ENCODE measurements around the gene PBX2.

PBX2 gene

DNA sequence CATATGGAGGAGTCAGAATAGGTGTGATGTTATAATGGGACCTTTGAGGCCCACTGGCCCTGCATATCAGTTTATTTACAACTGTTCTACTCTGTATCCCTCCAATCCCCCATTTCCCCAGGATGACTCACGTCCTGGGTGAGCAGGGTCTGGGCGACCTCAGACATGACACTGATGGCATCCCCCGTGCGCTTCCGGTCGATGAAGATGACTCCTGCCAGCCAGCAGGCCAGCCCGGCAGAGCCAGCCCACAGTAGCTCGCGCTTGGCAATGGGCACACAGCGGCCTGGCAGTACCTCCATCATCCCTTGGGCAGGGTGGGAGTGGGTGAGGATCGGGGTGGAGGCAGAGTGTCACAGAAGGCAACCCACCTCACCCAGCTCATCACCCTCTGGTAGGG, 19.7 kb downstream of the PBX2 start:
- no peak for DNase-seq

DNA sequence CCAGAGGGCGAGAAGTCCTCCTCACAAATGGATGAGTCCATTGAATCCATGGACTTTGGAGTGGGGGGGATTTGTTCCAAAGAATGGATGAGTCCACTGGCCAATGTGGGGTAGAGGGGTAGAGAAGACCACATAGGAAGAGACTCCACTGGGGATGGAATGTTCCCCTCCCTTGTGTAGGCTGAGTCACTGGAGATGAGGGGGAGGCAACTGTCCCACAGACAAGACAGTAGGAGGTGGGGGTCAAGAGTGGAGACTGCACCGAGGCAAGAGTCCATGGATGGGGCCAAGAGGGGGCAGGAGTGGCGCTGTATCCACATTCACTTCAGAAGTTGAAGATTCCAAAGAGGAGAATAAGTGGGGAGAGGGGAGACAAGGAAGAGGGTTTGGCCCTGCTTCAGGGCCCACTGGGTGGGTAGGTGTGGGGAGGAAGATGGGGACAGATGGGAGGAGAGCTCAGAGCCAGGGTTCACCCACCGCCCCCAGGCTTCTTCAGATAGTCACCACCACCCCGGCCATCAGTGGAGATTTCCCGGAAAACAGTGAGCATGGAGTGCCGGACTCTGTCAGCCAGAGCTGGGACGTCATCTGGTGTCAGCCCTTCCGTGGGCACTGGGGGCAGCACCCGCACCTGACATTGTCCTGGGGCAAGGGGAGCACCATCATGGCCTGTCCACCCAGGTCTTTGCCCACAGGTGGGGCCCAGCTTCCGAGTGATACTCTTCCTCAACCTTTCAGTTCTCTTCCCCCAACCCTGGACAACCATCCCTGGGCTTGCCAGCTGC, 21.0 kb downstream of the PBX2 start:
- DNase-seq, result no peak

DNA sequence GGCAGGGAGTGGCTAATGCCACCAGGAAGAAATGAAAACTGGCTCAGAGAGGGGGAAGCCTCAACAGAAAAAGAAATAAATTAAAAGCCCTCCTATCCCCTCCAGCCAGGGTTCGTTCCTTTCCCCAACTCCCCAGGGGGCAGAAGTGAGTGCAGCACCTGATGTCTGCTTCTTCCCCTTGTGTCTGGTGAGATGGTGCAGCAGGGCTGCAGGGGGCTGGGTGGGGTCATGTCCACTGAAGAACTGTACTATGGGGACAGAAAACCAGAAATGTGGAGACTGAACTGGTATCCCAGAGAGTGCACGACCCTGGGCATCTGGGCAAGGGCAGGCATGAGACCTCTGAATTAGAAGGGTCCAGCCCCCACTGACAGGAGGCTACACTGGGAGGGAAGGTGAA, 21.7 kb downstream of the PBX2 start:
- DNase-seq, result no peak

DNA sequence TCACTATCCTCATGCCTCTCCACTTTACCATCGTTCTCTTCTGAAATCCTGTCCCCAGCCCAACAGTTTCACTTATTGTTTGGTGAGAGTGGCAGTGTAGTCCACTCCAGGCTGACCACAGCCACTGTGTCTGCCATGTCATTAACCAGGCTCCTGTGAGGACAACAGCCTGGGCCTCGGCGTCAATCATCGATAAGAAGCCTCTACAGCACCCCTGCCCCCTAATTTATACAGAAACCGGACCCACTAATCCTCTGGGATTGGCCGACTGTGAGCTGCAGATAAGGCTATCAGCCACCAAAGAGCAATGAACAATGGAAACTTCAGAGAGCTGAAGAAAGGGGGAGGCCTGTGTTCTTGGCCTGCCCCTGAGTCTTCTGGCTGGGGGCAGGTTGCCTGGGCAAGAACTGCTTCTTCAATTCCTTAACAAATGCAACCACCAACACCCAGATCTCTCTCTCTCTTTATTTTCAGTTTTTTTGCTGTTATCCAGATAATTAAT, 22.2 kb downstream of the PBX2 start:
- DNase-seq, result no peak

DNA sequence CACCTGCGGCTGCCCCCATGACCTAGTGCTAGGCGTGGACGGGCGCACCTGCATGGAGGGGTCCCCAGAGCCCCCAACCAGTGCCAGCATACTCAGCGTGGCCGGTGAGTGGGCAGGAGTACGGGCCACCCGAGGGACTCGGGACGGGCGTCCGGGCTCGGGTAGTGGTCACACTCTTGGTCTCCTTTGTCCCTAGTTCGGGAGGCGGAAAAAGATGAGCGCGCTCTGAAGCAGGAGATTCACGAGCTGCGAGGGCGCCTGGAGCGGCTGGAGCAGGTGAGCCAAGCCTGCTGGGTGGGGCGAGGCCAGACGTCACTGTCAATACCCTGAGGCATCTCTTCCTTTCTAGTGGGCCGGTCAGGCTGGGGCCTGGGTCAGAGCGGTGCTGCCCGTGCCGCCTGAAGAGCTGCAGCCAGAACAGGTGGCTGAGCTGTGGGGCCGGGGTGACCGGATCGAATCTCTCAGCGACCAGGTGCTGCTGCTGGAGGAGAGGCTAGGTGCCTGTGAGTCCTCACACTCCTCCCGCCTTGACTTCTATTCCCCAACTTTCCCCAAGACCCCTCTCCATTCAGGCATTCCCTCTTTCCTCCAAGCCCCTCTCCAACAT, 22.7 kb downstream of the PBX2 start:
- no peak for DNase-seq

DNA sequence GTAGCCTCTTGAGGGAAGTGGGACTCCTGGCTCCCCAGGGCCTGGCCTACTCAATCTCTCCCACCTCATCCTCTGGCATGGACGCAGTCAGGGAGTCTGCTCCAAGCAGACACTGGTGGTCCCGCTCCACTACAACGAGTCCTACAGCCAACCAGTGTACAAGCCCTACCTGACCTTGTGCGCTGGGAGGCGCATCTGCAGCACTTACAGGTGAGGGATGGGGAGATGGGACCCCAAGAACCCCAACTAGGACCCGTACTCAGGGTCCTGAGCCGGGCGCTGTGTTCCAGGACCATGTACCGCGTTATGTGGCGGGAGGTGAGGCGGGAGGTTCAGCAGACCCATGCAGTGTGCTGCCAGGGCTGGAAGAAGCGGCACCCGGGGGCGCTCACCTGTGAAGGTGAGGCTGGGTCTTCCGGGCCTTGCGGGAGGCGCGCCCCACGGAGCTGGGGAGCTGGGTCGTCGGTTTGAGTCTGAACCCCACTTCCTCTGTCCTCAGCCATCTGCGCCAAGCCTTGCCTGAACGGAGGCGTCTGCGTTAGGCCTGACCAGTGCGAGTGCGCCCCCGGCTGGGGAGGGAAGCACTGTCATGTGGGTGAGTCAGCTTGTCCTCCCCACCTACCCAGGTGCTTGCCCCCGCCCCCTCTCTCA, 23.5 kb downstream of the PBX2 start:
- peak; percentile 33 for DNase-seq

DNA sequence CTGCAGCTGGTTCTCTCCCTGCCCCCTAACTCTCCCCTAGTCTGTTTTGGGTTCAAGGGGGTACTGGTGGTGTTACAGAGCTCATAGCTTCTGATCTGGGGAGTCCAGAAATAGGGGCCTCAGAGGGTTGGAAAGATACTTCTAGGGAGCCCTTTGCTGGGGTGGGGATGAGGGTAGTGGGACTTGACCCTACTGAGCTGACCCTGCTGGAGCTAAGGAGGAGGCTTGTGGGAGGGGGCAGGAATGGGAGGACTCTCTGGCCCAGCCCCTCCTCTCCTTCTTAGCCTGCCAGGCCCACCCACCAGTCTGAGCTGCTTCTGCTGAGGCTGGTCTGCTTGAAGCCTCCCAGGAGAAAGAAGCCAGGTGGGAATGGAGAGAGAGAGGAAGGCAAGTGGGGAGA, 25.7 kb downstream of the PBX2 start, which contains the start of gene EGFL8:
Gene EGFL8 (plus strand): TSS at position 301 of the 400 bp plus-strand sequence. CDS start 1,571 bp downstream, outside the sequence.
- no peak for DNase-seq

DNA sequence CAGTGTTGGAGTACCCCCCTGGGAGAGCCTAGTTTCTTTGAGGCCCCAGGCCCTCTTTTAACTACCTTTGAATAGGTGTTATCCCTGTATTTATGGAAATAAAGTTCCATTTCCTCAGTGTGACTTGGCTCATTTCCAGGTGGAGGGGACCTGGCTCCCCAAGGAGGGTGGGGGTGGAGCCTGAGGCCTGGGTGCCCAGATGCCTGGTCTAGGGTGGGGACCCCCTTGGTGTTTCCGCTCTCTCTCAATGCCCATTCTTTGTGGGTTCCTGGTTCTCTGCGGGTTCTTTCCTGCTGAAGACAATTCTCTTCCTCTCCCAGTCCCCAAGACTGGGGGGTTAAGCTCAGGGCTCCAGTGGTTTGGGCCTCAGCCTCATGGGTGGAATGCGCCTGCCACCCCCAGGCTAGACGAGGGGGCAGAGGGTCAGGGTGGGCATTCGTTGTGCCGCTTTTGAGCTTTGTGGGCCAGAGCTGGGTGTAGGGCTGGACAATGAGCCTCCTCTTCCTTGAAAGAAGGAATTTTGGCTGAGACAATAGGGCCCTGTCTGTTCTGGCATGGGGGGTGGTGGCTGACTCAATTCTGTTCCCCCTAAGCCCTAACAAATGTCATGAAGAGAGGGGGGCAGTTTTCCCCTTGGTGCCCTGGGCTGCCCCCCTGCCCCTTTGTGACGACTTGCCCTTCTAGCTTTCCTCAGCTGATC, 26.3 kb downstream of the PBX2 start:
- no peak for DNase-seq

DNA sequence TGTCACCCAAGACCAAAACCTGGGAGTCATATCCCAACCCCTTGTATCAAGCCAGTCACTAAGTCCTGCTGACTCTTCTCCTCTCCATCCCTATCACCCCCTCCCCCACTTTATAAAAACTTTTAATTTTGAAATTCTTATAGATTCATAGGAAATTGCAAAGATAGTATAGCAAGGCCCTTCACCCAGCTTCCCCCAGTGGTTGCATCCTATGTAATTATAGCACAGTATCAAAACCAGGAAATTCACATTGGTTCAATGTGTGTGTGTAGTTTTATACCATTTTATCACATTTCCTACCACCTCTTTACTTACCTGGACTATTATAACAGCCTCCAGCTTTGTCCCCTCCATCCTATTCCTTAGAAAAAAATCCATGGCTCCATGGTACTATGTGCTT, 31.9 kb downstream of the PBX2 start:
- no peak for DNase-seq

DNA sequence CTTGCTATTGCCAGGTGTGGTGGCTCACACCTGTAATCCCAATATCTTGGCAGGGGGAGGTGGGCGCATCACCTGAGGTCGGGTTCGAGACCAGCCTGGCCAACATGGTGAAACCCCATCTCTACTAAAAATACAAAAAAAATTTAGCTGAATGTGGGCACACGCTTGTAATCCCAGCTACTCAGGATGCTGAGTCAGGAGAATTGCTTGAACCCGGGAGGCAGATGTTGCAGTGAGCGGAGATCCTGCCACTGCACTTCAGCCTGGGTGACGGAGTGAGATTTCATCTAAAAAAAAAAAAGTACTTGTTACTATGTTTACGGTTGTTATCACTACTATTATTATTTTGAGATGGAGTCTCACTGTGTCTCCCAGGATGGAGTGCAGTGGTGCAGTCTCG, 33.1 kb downstream of the PBX2 start:
- DNase-seq, result no peak

DNA sequence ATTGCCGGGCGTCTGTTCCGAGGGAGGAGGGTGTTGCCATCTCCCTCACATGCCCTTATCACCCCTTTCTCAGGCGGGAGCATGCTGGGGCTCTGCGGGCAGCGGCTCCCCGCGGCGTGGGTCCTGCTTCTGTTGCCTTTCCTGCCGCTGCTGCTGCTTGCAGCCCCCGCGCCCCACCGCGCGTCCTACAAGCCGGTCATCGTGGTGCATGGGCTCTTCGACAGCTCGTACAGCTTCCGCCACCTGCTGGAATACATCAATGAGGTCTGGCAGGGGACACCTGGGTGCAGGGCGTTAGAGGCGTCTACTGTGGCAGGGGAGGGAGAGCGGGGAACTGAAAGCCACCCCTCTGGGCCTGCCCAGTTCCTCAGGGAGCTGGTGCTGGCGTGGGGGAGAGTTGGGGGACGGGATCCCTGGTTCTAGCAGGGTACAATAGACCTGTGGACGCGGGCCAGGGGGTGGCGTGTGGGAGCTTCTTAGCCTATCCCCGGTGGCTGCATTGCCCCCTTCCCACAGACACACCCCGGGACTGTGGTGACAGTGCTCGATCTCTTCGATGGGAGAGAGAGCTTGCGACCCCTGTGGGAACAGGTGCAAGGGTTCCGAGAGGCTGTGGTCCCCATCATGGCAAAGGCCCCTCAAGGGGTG, 35.4 kb downstream of the PBX2 start:
- peak; percentile 68 for DNase-seq

DNA sequence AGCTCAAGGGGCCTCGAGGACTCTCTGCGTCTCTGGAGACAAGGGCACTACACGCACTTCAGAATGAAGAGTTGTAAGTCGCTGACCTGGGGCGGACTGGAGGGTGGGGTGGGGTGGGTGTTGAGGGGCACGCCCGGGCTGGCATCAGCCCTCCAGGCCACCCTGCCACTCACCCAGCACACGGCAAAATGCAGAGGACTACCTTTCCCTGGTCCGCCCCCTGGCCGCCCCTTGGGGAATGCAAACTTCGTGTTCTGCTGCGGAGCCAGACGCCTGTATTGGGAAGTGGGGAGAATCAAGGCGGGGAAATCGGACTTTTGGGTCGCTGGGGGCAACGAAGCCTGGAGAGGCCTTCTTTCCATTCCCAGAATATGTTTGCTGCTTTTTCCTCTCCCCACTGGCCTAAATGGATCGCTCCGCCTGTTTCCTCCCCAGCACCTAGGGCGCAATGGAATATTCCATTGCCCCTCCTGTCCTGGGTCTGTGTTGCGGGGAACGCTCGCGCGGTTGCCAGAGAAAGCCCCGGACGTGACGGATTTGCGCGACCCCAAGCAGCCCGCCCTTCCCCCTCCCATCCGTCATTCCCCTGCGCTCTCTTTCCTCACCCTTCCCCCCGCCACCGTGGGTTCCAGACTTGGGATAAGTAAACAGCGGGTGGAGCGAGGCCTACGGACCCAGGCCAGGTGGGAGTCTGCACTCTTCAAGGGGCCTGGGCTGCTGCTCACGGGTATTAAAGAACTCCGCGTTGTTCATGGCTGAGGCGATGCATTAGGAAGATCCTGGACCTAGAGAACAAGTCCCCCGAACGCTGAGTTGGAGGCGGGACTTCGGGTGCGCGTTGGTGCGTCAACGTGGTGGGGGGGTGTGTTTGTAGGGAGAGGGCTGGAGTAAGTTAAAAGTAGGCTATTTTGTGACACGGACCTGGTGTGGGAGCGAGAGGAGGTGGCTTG, 36.2 kb downstream of the PBX2 start, which contains the start of gene PPT2:
Gene PPT2 (plus strand): TSS at position 578 of the 950 bp plus-strand sequence. CDS start 454 bp downstream, outside the sequence.
- peak; percentile 90 for DNase-seq

DNA sequence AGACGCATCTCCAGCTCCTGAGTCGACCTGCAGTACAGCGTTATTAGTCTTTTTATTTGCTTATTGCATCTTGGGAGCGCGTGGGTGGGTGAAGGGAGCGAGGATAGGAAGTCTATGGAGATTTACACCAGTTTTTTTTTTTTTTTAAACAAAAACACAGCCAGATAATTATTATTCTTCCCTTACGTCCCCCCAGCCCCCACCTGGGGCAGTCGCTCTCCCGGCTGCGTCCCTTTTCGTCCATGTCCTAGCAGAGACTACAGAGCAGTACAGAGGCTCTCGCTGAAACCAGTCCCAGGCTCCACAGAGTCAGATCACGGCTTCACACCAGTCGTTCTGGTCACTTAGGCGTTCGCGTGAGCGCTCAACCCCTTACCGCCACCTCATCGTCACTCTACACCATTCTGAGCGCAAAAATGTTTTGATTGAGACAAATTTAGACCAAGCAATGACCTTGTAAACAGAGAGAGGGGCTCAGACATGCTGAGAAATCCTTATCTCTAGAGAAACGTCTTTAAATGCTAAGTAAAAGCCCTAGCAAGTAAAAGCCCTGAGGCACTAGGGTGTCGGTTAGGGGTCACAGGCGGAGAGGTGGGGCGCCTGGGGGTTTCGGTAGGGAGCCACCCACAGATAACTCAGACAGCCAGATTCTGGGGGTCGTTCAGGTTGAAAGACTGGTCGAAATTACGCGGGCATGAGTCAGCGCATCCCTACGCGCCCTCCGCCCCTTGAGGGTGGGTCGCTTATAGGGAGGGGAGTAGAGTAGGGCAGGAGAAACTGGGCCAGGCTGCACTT, 37.0 kb downstream of the PBX2 start:
- DNase-seq, result no peak

DNA sequence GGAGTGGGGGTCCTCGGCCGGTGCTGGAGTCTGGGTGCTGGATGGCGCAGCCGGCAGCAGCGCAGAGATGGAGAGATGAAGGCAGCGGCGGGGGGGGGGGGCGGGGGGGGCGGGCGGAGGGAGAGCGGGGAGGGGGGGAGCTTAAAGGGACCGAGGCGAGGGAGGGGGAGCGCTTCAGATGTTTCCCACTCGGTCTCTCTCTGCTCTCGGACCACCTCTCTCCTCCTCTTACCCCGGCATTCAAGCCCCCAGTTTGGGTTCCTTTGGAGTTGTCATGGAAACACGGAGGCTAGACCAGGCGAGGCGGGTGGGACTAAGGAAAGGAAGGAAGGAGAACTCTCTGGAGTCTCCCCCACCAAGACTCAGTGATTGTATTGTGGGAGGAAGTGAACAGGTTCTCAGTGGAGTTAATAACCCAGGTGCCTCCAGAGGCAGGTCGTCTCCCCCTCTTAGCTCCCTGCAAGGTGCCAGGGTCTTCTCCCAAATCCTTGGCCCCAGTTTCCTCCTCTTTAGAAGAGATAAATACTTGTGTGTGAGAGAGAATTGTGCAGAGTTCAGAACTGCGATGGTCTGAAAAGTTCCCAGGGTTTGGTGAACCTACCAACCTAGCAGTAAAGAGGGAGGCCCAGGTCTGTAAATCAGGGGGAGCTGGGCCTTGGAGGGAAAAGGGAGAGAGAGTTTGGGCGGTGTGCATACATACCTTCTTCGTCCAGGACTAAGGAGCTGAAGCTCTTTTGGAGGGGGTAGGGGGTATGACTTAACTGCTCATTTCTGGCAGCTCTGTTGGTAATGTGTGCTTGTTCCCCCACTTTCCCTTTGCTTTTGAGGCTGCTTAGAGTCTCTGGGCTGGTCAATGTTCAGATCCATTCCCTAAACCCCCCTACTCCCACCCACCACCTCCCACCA, 37.9 kb downstream of the PBX2 start, which contains the start of gene PRRT1:
Gene PRRT1 (minus strand): TSS at position 77 of the 906 bp plus-strand sequence. CDS start 112 bp downstream, outside the sequence.
- DNase-seq, result no peak

DNA sequence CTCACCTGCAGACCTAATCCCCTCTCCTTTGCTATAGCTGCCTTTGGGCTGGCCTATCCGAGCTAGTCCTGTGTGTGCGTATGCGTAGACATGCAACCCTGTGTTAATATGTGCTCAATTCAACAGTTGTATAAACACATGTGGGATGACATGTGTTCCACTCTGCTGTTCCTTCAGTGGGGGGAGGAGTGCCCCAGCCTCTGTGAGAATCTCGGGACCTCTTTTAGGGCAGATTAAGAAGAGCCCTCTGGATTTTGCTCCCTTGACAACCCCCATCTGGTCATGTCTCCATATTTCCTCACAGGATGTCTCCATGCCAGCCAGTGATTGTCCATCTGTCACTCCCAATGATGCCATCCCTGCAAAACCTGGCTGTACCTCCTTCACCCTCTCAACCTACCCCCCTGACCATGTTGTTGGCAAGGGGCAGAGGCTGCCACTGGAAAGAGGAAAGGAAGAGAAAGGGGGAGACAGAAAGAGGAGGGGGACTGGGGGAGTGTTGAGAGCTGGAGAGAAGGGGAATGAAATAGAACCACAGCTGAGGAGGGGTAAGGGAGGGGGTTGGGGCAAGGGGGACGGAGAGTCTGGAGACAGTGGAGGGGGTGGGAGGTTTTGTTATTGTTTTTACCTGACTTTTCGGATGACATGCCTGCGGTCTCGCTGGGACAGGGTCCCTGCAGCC, 38.7 kb downstream of the PBX2 start:
- DNase-seq, result no peak

DNA sequence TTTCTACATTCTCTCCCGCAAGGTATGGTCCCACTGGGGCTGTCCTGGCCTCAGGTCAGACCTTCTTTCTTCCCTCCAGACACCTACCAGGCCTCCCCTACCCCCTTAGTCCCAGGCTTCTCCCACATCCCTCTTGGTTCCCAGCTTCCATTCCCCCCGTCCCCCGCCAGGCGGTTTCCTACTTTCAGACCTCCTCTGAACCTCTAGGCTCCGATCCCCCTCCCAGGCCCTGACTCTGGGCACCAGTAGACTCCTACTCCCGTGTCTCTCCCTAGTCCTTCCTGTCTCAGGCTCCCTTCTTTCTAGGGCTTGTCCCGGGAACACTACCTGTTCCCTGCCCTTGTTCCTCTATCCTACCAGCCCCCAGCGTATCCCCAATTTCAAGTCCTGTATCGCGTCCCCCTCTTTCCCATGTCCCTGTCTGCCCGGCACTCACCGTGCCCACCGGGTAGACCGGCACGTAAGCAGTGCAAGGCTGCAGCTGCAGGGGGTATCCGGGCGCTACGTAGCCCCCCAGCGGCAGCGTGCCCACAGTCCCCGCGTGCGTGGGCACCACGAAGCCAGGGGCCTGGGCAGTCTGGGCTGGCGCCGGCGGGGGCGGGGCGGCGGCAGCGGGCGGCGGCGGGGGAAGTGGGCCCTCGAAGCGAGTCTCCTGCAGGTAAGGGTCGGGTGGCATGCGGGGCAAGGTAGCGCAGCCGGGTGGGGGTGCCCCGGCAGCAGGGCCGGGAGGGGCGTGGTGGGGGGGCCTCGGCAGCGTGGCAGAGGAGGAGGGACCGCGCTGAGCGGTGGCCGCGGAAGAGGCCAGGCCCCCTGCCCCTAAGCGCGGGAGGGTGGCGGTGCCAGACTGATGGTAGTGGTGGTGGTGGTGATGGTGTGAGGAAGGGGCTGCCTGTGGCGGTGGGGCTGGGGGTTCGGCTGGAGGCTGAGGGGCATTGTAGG, 39.8 kb downstream of the PBX2 start:
- DNase-seq, result no peak

DNA sequence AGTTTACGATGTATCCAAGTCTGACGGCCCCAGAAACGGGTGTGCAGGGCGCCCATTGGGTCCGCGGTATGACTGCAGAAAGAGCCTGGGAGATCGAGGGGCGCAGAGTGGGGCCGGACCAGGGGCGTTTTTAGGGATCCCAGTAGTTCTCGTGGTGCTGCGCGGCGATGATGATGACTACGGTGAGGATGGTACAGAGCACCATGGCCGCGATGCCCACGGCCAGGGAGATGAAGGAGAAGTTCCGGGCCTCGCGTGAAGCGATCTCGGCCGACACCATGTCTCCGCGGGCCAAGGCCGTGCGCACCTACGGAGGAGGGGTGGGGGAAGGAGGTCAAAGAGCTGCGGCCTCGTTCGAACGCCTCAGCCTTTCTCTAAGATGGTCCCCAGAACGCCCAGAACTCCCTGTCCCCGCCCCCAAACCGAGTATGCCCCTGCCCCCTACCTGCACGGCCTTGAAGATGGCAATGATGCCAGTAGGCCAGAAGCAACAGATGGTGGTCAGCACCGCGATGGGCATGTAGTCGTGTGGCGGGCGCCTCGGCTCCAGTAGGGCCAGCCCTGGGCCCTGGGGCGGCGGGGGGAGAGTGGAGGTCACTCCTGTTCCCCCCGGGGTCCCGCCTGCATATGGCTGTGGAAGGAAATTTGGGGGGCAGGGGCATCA, 40.8 kb downstream of the PBX2 start:
- no peak for DNase-seq
